GM20000 (cell line): ENCODE data around the gene FBLN5.
"Not testable (repeated sequence)": the region's sequence is repeated elsewhere in the genome, so short reads cannot be mapped to it uniquely, and the experiment has no call there.

ENCODE experiments used
- DNase-seq: peaks from one replicate; pipeline ENCODE4 v3.0.0; 2012; ENCODE audit warnings: low spot score
- CTCF ChIP-seq: IDR thresholded peaks from 2 replicates; pipeline ENCODE4 v1.5.1; 2012; ENCODE audit warnings: mild to moderate bottlenecking, control low read depth; ENCODE audit errors: extremely low read depth, missing control alignments

Gene FBLN5

DNA sequence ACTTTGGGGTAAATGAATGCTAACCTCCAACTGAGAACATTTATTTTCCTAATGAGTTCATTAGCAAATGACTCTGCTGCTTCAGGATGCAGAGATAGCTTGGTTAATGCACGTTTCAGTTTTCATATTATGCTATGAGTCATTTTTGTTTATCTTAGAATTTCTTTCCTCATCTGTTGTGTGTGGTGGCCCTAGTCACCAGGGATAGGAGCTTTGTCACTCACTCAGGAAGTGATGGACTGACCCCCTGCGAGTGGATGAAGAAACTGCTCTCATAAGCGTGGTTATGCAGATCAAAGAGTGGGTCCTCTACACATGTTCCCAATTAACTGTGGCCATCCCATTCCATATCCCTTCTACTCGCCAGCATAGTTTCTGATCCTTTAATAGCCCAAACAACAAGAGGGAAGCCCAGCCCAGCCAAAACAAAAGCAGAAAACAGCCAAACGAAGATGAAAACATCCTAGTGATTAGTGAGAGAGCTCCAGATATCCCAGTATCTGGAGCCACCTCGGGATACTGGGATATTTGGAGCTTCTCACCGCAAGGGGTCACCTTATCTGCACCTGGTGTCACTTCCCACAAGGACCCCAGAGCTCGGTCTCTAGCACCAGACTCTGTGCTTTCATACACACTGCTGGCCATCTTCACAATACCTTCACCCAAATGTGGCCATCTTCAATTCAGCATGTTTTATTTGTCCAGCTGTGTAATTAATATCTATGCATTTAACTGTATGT, 88.8 kb downstream of the FBLN5 start:
- peak; percentile 16 for TF ChIP-seq CTCF
- DNase-seq = peak; percentile 49

DNA sequence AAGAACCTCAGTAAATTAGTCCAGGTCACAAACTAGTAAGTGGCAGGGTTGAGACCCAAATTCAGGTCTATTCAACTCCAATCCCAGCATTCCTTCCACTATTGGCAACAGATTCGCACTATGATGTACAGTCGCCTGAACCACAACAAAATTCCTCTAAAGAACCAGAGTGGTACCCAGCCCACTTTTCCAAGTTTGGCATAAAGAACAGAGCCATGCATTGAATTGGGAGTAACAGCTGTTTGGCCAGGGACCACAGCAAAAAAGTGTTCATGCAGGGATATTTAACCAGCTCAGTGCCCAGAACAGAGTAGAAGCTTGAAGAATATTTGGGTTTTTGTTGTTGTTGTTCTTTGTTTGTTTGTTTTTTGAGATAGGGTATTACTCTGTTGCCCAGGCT, 89.9 kb downstream of the FBLN5 start:
- DNase-seq = no peak
- TF ChIP-seq CTCF = no peak

- no peak for DNase-seq
- TF ChIP-seq CTCF = no peak
Observed at GRCh38 chr14:91854327-91854934, 93.1 kb downstream of the FBLN5 start.

DNA sequence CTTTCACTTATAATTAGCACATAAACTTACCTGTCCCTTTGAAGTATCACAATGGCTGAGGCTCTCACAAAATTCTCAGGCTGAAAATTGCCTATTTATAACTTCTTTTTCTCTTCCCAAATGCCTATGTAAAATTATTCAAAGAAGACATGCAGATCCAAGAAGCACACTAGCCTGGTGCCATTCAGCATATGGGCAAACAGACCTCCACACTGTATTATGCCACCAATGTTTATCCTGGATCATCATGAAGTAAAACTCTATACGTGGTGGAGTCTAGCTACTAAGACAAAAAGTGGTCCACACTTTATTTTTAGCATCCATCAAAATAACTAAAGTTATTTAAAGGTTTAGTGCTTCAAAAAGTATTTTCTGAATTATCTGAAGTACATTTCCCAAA, 95.9 kb downstream of the FBLN5 start:
- DNase-seq = no peak

GRCh38 chr14:91848504-91849001, 98.9 kb downstream of the FBLN5 start:
- DNase-seq = no peak
- TF ChIP-seq CTCF = no peak

More for the DNA sequence above, 95.9 kb downstream of the FBLN5 start:
- no peak for TF ChIP-seq CTCF

GRCh38 chr14:91847693-91848092, 99.8 kb downstream of the FBLN5 start:
- DNase-seq = no peak
- no peak for TF ChIP-seq CTCF

DNA sequence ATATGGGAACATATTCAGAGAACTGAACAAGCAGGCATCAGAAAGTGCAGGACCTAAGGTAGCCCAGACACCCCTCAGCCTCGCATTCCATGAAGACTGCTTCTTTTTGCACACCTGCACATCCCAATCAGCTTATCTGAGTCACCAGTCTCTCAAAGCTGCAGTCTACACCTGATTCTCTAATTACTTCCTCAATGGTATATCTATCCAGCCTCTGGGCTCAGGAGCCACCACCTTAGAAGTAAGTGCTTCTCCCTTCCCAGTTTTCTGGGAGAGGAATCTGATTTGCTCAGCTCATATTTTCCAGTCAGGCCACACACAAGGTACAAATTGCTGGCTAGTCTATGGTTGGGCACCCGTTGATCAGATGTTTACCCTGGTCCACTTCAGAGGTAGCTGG, 101.8 kb downstream of the FBLN5 start:
- no peak for DNase-seq
- TF ChIP-seq CTCF = no peak

DNA sequence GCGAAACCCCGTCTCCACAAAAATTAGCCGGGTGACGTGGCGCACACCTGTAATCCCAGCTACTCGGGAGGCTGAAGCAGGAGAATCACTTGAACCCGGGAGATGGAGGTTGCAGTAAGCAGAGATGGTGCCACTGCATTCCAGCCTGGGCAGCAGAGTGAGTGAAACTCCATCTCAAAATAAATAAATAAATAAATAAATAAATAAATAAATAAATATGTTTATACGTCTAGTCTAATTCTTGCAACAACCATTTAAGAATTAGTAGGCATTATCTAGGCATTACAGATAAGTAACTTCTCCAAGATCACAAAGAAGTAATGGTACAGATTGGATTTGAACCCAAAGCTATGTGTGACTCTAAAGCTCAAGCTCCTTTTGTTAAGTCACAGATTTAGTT, 102.4 kb downstream of the FBLN5 start:
- not testable (repeated sequence) for DNase-seq
